Breast epithelium (tissue), 3 donors: ENCODE data around the gene IL12RB2.

ENCODE experiments used
- CTCF ChIP-seq, 3 donors: fragments of 450-650 bp; IDR thresholded peaks; one replicate each; pipeline ENCODE4 v1.5.1; 2016 to 2017; ENCODE audit warnings: antibody characterized with exemption in 3 of 3, mild to moderate bottlenecking in 3 of 3, moderate library complexity in 3 of 3
- POLR2A ChIP-seq: fragments of 450-650 bp; IDR thresholded peaks from one replicate; pipeline ENCODE4 v1.6.1; 2016; ENCODE audit warnings: antibody characterized with exemption, mild to moderate bottlenecking, moderate library complexity

GRCh38 chr1:67316918-67317317 is 9.2 kb downstream of the IL12RB2 start:
- TF ChIP-seq CTCF (IDR thresholded peaks at IDR 0.05) (no peak), POLR2A (no peak)
